OCI-LY7 (cell line): ENCODE data around the gene TARP.

Experiments
- BruUV-seq: library from RNA; stranded (reverse); fragments of 400-500 nt; replicated peaks from 2 replicates; lab custom pipeline; 2021; lab: Mats Ljungman, UMichigan
- CTCF ChIA-PET: fragments of 300-600 bp; sonication (Branson Sonifier 250); formaldehyde crosslinking; loops from one replicate; lab custom pipeline; 2022; ENCODE audit warnings: antibody characterized with exemption; ENCODE audit not compliant: unreplicated experiment; lab: Charles Lee
- POLR2A ChIA-PET: fragments of 300-600 bp; sonication (Branson Sonifier 250); formaldehyde crosslinking; loops from one replicate; lab custom pipeline; 2022; ENCODE audit warnings: antibody characterized with exemption; lab: Charles Lee
- DNase-seq: peaks from one replicate; pipeline ENCODE4 v3.0.0-alpha.2; 2015; ENCODE audit warnings: low spot score
- H2AFZ ChIP-seq: fragments of 200-600 bp; sonication (generic), shearing (Covaris generic); 2 replicates; pipeline ENCODE4 v1.6.1; 2014; ENCODE audit warnings: mild to moderate bottlenecking, antibody characterized with exemption, low read length, moderate library complexity
- H3K27ac ChIP-seq: fragments of 200-600 bp; sonication (generic); 2 replicates; pipeline ENCODE4 v1.5.1; 2014; ENCODE audit warnings: mixed run types, low read depth, mild to moderate bottlenecking, moderate library complexity, low read length, inconsistent platforms; ENCODE audit not compliant: poor library complexity, severe bottlenecking
- H3K36me3 ChIP-seq: fragments of 200-600 bp; sonication (generic); 2 replicates; pipeline ENCODE4 v1.6.1; 2014; ENCODE audit warnings: mild to moderate bottlenecking, antibody characterized with exemption, low read length, moderate library complexity, mixed read lengths; ENCODE audit not compliant: insufficient read depth
- H3K4me1 ChIP-seq: fragments of 200-600 bp; sonication (generic); 2 replicates; pipeline ENCODE4 v1.5.1; 2014; ENCODE audit warnings: mild to moderate bottlenecking, low read length; ENCODE audit not compliant: insufficient read depth, poor library complexity, severe bottlenecking
- H3K4me2 ChIP-seq: fragments of 200-600 bp; sonication (generic); 2 replicates; pipeline ENCODE4 v1.6.1; 2014; ENCODE audit warnings: mild to moderate bottlenecking, low read length
- H3K4me3 ChIP-seq: fragments of 200-600 bp; sonication (generic); 2 replicates; pipeline ENCODE4 v1.5.1; 2014; ENCODE audit warnings: mild to moderate bottlenecking, low read depth, low read length; ENCODE audit not compliant: poor library complexity, severe bottlenecking
- H3K79me2 ChIP-seq: fragments of 200-600 bp; sonication (generic); 2 replicates; pipeline ENCODE4 v1.6.1; 2016; ENCODE audit warnings: low read depth, mild to moderate bottlenecking, low read length, moderate library complexity, mixed read lengths; ENCODE audit not compliant: insufficient read depth
- H3K9me2 ChIP-seq: fragments of 200-600 bp; sonication (generic); 2 replicates; pipeline ENCODE4 v1.6.1; 2016; ENCODE audit warnings: mild to moderate bottlenecking, low read length, mixed read lengths; ENCODE audit not compliant: insufficient read depth
- H3K9me3 ChIP-seq: fragments of 200-600 bp; sonication (generic); 2 replicates; pipeline ENCODE4 v1.6.1; 2014; ENCODE audit warnings: mild to moderate bottlenecking, mixed run types, low read length, mixed read lengths
- H4K20me1 ChIP-seq: fragments of 200-600 bp; sonication (generic); 2 replicates; pipeline ENCODE4 v1.6.1; 2014; ENCODE audit warnings: mild to moderate bottlenecking, antibody characterized with exemption, low read length, moderate library complexity, mixed read lengths; ENCODE audit not compliant: insufficient read depth
- EZH2phosphoT487 ChIP-seq: fragments of 200-600 bp; sonication (generic); IDR thresholded peaks from 2 replicates; pipeline ENCODE4 v1.6.1; 2018; ENCODE audit warnings: low read depth, borderline replicate concordance, mild to moderate bottlenecking, mixed run types, antibody characterized with exemption, low read length, moderate library complexity, mixed read lengths
- intact Hi-C: fragments of 100-400 bp; cut with micrococcal nuclease; formaldehyde crosslinking; loops from one replicate; pipeline ENCODE4 v1.10.0; 2022; ENCODE audit not compliant: unreplicated experiment
- TF ChIP-seq, protein P1 (sequence below): fragments of 200-600 bp; sonication (generic); conservative IDR thresholded peaks from 2 replicates; pipeline ENCODE4 v1.5.1; 2014; ENCODE audit warnings: mild to moderate bottlenecking, antibody characterized with exemption, low read length, moderate library complexity, mixed read lengths

TARP gene

DNA sequence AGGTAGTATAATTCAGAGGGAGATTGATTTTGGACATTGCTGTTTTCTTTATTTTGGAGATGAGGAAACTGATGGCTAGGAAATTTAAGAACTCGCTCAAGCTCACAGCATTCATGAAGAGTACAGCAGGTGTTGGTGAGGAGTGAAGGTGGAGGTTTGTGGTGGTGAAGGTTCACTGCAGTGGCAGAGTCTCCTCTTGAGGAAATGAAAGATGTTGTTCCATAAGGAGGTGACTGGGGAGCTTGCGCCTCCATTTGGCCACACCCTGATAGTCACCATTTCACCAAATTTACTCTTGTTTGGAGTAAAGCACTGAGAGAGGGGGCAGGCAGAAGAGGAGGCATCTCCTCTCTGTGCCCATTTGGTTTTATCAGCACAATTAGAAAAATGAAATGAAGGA is 46.4 kb upstream of the TARP start:
- no peak overlapping the region for H3K4me3 ChIP-seq
- no peaks in the 10 kb centered on the region for H3K79me2 ChIP-seq
- no peaks in the 10 kb centered on the region for H3K9me3 ChIP-seq
- no peaks in the 10 kb centered on the region for H4K20me1 ChIP-seq
- DNase-seq = peak; percentile 37
- intact Hi-C loops = loop anchor here (1.0 to 2.0 kb wide), 3 partner anchors 97 to 213 kb away; no protein-coding TSS in a partner anchor
- no peaks in the 10 kb centered on the region for H3K9me2 ChIP-seq
- H3K27ac ChIP-seq = peak overlapping the region; percentile 53
- H2AFZ ChIP-seq = peak overlapping the region; percentile 91
- no TSS peak for BruUV-seq
- CTCF ChIA-PET = interaction anchor here (0.8 to 2.7 kb wide), 7 partner anchors 8 to 104 kb away, joined by 3 to 13 read pairs (median 4); no protein-coding TSS in a partner anchor
- POLR2A ChIA-PET = interaction anchor here (0.6 to 1.4 kb wide), 4 partner anchors 11 to 98 kb away, joined by 4 to 5 read pairs (median 4); no protein-coding TSS in a partner anchor
- H3K36me3 ChIP-seq = no peaks in the 10 kb centered on the region
- TF ChIP-seq, protein P1, sequence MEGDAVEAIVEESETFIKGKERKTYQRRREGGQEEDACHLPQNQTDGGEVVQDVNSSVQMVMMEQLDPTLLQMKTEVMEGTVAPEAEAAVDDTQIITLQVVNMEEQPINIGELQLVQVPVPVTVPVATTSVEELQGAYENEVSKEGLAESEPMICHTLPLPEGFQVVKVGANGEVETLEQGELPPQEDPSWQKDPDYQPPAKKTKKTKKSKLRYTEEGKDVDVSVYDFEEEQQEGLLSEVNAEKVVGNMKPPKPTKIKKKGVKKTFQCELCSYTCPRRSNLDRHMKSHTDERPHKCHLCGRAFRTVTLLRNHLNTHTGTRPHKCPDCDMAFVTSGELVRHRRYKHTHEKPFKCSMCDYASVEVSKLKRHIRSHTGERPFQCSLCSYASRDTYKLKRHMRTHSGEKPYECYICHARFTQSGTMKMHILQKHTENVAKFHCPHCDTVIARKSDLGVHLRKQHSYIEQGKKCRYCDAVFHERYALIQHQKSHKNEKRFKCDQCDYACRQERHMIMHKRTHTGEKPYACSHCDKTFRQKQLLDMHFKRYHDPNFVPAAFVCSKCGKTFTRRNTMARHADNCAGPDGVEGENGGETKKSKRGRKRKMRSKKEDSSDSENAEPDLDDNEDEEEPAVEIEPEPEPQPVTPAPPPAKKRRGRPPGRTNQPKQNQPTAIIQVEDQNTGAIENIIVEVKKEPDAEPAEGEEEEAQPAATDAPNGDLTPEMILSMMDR = no peak
- peak overlapping the region; percentile 53 for H3K4me2 ChIP-seq
- H3K4me1 ChIP-seq = peaks cover 22% of the 10 kb centered on the region

DNA sequence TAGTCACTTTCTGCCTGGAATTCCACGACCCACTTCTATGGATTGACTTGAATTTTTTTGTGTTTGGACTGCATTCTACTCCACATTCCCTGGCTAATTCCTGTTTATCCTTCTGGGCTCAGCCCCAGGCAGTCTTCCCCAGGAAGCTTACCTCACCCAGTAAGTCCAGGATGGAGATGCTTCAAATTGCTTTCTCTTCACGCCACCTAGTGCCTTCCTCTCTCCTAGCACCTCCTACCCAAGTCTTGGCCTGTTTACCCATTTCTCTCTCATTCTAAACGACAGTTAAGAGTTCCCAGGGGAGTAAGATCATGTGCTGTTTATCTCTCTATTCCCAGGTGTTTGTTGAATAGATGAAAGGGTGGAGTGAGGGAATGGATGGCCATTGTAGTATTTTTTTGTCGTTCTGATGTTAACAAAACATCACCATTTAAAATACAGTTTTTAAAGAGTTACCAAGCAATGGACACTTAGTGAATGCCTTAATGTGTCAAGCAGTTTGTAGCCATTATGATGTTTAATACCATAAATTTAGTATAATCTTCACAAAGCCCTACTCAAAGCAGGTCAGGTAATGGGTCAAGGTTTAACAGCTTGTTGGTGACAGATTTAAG is 45.5 kb upstream of the TARP start:
- Histone ChIP-seq H3K9me2 (no peaks in the 10 kb centered on the region), H4K20me1 (no peaks in the 10 kb centered on the region), H3K4me2 (peak overlapping the region; percentile 53), H3K27ac (peak overlapping the region; percentile 53), H2AFZ (peak overlapping the region; percentile 91), H3K9me3 (no peaks in the 10 kb centered on the region), H3K4me3 (no peak overlapping the region), H3K4me1 (peaks cover 22% of the 10 kb centered on the region), H3K79me2 (no peaks in the 10 kb centered on the region), H3K36me3 (no peaks in the 10 kb centered on the region)
- DNase-seq = peak; percentile 88
- CTCF ChIA-PET = interaction anchor here (0.6 to 2.7 kb wide), 7 partner anchors 9 to 103 kb away, joined by 3 to 13 read pairs (median 4); no protein-coding TSS in a partner anchor
- POLR2A ChIA-PET = interaction anchor here (1.3 to 1.4 kb wide), 2 partner anchors 12 to 97 kb away, joined by 4 to 5 read pairs; no protein-coding TSS in a partner anchor
- BruUV-seq = no TSS peak
- TF ChIP-seq EZH2phosphoT487 = no peak
- TF ChIP-seq, protein P1 = peak; percentile 89
- intact Hi-C loops = loop anchor here (1.0 to 2.0 kb wide), 3 partner anchors 96 to 212 kb away; no protein-coding TSS in a partner anchor

DNA sequence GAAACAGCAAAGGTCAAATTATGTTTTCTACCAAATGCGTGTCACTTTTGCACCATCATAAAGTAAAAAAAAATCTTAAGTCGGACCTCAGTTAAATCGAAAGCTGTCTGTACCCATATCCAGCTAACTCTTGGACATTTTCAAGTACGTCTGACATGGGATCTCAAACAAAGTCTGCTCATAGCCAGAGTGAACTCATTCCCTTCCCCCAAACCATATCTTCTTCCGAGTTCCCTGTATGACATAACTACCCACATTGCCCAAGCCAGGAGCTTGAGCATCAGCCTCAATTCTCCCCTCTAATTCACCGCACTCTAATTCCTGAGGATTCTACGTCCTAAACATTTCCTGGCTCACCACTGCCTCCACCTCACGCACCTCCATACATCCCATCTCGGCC is 44.8 kb upstream of the TARP start:
- H2AFZ ChIP-seq = peak overlapping the region; percentile 91; the same call in 1 of the 2 replicates
- H3K36me3 ChIP-seq = no peaks in the 10 kb centered on the region
- no peaks in the 10 kb centered on the region for H3K9me3 ChIP-seq
- DNase-seq = no peak
- ChIA-PET CTCF (interaction anchor here (0.6 to 2.7 kb wide), 4 partner anchors 17 to 103 kb away, joined by 3 to 13 read pairs (median 4); no protein-coding TSS in a partner anchor), POLR2A (interaction anchor here (0.6 kb wide), 1 partner anchor 12 kb away, joined by 5 read pairs; no protein-coding TSS in a partner anchor)
- H3K4me1 ChIP-seq = peaks cover 22% of the 10 kb centered on the region
- no TSS peak for BruUV-seq
- intact Hi-C loops = loop anchor here (2.0 kb wide), 1 partner anchor 95 kb away; no protein-coding TSS in a partner anchor
- H3K4me2 ChIP-seq = no peak overlapping the region
- no peaks in the 10 kb centered on the region for H3K9me2 ChIP-seq
- TF ChIP-seq, protein P1 = no peak
- TF ChIP-seq EZH2phosphoT487 = no peak
- no peaks in the 10 kb centered on the region; the same call in 1 of the 2 replicates for H4K20me1 ChIP-seq
- H3K4me3 ChIP-seq = no peak overlapping the region
- H3K27ac ChIP-seq = no peak overlapping the region
- H3K79me2 ChIP-seq = no peaks in the 10 kb centered on the region
